Testis (tissue), 3 donors: Measurements from ENCODE around the gene ZNF277. TPM values are rescaled to one million over a fixed set of nuclear protein-coding genes. Genes with fewer than 3 reads are reported as not detected.

ENCODE experiments used
- DNase-seq: peaks from one replicate; pipeline ENCODE4 v3.0.0-alpha.2; 2019
- H3K27ac ChIP-seq, 2 donors: fragments of 200-600 bp; sonication (generic); one replicate each; pipeline ENCODE4 v1.5.1; 2019
- H3K27me3 ChIP-seq: fragments of 200-600 bp; sonication (generic); one replicate; pipeline ENCODE4 v1.5.1; 2019
- H3K36me3 ChIP-seq: fragments of 200-600 bp; sonication (generic); one replicate; pipeline ENCODE4 v1.5.1; 2017; ENCODE audit warnings: low read depth; ENCODE audit errors: missing control alignments
- H3K4me1 ChIP-seq: fragments of 200-600 bp; sonication (generic); one replicate; pipeline ENCODE4 v1.5.1; 2019
- H3K4me3 ChIP-seq, 2 donors: fragments of 200-600 bp; sonication (generic); one replicate each; pipeline ENCODE4 v1.5.1; 2017 to 2019
- H3K9me3 ChIP-seq: fragments of 200-600 bp; sonication (generic); one replicate; pipeline ENCODE4 v1.5.1; 2017
- CTCF ChIP-seq, 3 experiments: fragments of 450-650 bp in 2 of 3; fragments of 200-600 bp in 1 of 3; sonication (generic) in 1 of 3; IDR thresholded peaks; one replicate each; pipeline ENCODE4 v1.5.1; 2016 to 2019; ENCODE audit warnings: antibody characterized with exemption in 3 of 3, mild to moderate bottlenecking in 2 of 3, moderate library complexity in 1 of 3
- POLR2A ChIP-seq: fragments of 450-650 bp; IDR thresholded peaks from one replicate; pipeline ENCODE4 v1.6.1; 2017; ENCODE audit warnings: antibody characterized with exemption, mild to moderate bottlenecking, moderate library complexity
- WGBS, 2 donors: methylation state at CpG; one replicate each; pipeline ENCODE4 v1.1.5; 2018; 5-methylcytosine and 5-hydroxymethylcytosine counted together
- intact Hi-C: fragments of 100-400 bp; cut with DNase I; formaldehyde crosslinking; loops from one replicate; pipeline ENCODE4 v1.15.1; 2023; ENCODE audit warnings: low total_unique reads
- polyA plus RNA-seq: library from polyadenylated mRNA; stranded (reverse); fragments of 350-450 nt; fragmentation: Illumina TruSeq; extraction: RNeasy Lipid Tissue Mini Kit (QIAGEN cat#74804); gene quantifications from one replicate; pipeline ENCODE4 v1.2.3, GENCODE V29; 2014; ENCODE audit warnings: low read depth, low replicate concordance; ENCODE audit not compliant: insufficient read depth
- total RNA-seq, 2 donors: library from RNA; depleted of rRNA; stranded (reverse); fragments of >200 nt; gene quantifications; one replicate each; pipeline ENCODE4 v1.2.3, GENCODE V29; 2016

The ZNF277 gene
- total and polyA plus RNA-seq, 3 donors from 2014 or later, result 13.9 to 15.4 (median 14.6) TPM

GRCh38 chr7:112283382-112283910 lies 77.0 kb downstream of the ZNF277 start:
- no peaks in the 10 kb centered on the region for H3K27me3 ChIP-seq
- H3K4me3 ChIP-seq, result no peak overlapping the region
- no peak for DNase-seq
- intact Hi-C loops, result no loop called here
- no peaks in the 10 kb centered on the region for H3K9me3 ChIP-seq
- H3K36me3 ChIP-seq, result no peaks in the 10 kb centered on the region
- no peaks in the 10 kb centered on the region for H3K4me1 ChIP-seq
- TF ChIP-seq CTCF (IDR thresholded peaks at IDR 0.05), result no peak
- no peak for TF ChIP-seq POLR2A
- WGBS, 2 donors, result 87 to 96% methylated on average over 4 of the region's 4 CpGs
- no peak overlapping the region for H3K27ac ChIP-seq

GRCh38 chr7:112286250-112287086 lies 80.0 kb downstream of the ZNF277 start:
- intact Hi-C loops, result no loop called here
- no peak for DNase-seq

GRCh38 chr7:112288301-112288700 lies 81.8 kb downstream of the ZNF277 start:
- Histone ChIP-seq H3K27me3 (no peaks in the 10 kb centered on the region), H3K4me3 (no peak overlapping the region), H3K4me1 (no peaks in the 10 kb centered on the region), H3K36me3 (no peaks in the 10 kb centered on the region), H3K27ac (no peak overlapping the region), H3K9me3 (no peaks in the 10 kb centered on the region)
- no peak for TF ChIP-seq POLR2A
- no peak for TF ChIP-seq CTCF (IDR thresholded peaks at IDR 0.05)
- DNase-seq, result no peak
- intact Hi-C loops, result no loop called here
- 87 to 99% methylated on average over 3 of the region's 3 CpGs for WGBS, 2 donors

More at GRCh38 chr7:112286250-112287086, 80.0 kb downstream of the ZNF277 start:
- no peak for TF ChIP-seq CTCF (IDR thresholded peaks at IDR 0.05)
- no peak for TF ChIP-seq POLR2A
- Histone ChIP-seq H3K4me3 (no peak overlapping the region), H3K9me3 (no peaks in the 10 kb centered on the region), H3K36me3 (no peaks in the 10 kb centered on the region), H3K27me3 (no peaks in the 10 kb centered on the region), H3K4me1 (no peaks in the 10 kb centered on the region), H3K27ac (no peak overlapping the region)
- WGBS, 2 donors, result 63 to 71% methylated on average over 5 of the region's 5 CpGs

- DNase-seq, result no peak
- intact Hi-C loops, result no loop called here
- no peaks in the 10 kb centered on the region for H3K36me3 ChIP-seq
- no peaks in the 10 kb centered on the region for H3K27me3 ChIP-seq
- H3K4me3 ChIP-seq, result no peak overlapping the region
- TF ChIP-seq CTCF (IDR thresholded peaks at IDR 0.05) (no peak), POLR2A (no peak)
- H3K27ac ChIP-seq, result no peak overlapping the region
- H3K9me3 ChIP-seq, result no peaks in the 10 kb centered on the region
- 65 to 76% methylated on average over 5 of the region's 5 CpGs for WGBS, 2 donors
- H3K4me1 ChIP-seq, result no peaks in the 10 kb centered on the region
Observed at GRCh38 chr7:112290065-112290464, 83.6 kb downstream of the ZNF277 start.
